K562 (cell line): ENCODE results near the gene OPA3. TPM values are rescaled to one million over a fixed set of nuclear protein-coding genes. Genes with fewer than 3 reads are reported as not detected.

ENCODE experiments used
- ATAC-seq: fragments of 200-7000 bp; cut with Tn5 transposase; 3 replicates; pipeline ENCODE4 v1.9.1; 2020; ENCODE audit warnings: moderate library complexity
- BruUV-seq: library from RNA; stranded (reverse); fragments of 400-500 nt; replicated peaks from 2 replicates; lab custom pipeline; 2021; lab: Mats Ljungman, UMichigan
- CTCF ChIA-PET: fragments of 300-600 bp; formaldehyde crosslinking; extraction: SDS; loops from one replicate; lab custom pipeline; 2021; ENCODE audit warnings: low intra/inter-chr PET ratio; lab: Yijun Ruan, JAX
- POLR2A ChIA-PET: fragments of 300-600, 350-650 bp; sonication (Branson Sonifier 250); formaldehyde crosslinking; extraction: SDS; loops from one replicate; lab custom pipeline; 2021; ENCODE audit warnings: antibody characterized with exemption, inconsistent platforms; lab: Yijun Ruan, JAX
- DNase-seq, 4 experiments: peaks; one replicate each; pipeline versions ENCODE4 v3.0.0 to v3.0.0-alpha.2; 2011 to 2018; ENCODE audit warnings: low spot score in 3 of 4, mixed read lengths in 3 of 4; ENCODE audit errors: extremely low read depth in 1 of 4
- FAIRE-seq: peaks from 2 replicates; lab custom pipeline; 2011; peaks lifted over from hg19 to GRCh38; lab: Jason Lieb, UNC
- H2AFZ ChIP-seq: 2 replicates; pipeline ENCODE4 v1.6.0; 2011; ENCODE audit warnings: low read depth, low read length, control low read depth, inconsistent platforms
- H3K27ac ChIP-seq: fragments of 200-600 bp; 3 replicates; pipeline ENCODE4 v1.8.0; 2011; ENCODE audit warnings: low read depth, mild to moderate bottlenecking, control low read depth, inconsistent platforms, low read length, moderate library complexity, mixed read lengths; ENCODE audit errors: extremely low read depth
- H3K27me3 ChIP-seq, 2 experiments: fragments of 300-600 bp in 1 of 2; 2 replicates in 1 of 2; 3 replicates in 1 of 2; pipeline versions ENCODE4 v1.6.0 to v1.8.0; 2011; ENCODE audit warnings: inconsistent platforms in 2 of 2, low read length in 2 of 2, mild to moderate bottlenecking in 1 of 2, mixed read lengths in 1 of 2, moderate library complexity in 1 of 2; ENCODE audit not compliant: control insufficient read depth in 2 of 2, insufficient read depth in 2 of 2
- H3K36me3 ChIP-seq: fragments of 300-600 bp; 3 replicates; pipeline ENCODE4 v1.8.0; 2011; ENCODE audit warnings: mild to moderate bottlenecking, low read length, inconsistent platforms; ENCODE audit not compliant: control insufficient read depth, insufficient read depth
- H3K4me1 ChIP-seq, 2 experiments: fragments of 200-600 bp in 1 of 2; replicated peaks in 1 of 2; 2 replicates in 1 of 2; 3 replicates in 1 of 2; pipeline versions ENCODE4 v1.5.1 to v1.8.0; 2011; ENCODE audit warnings: inconsistent platforms in 2 of 2, low read length in 2 of 2, mild to moderate bottlenecking in 1 of 2, mixed read lengths in 1 of 2, moderate library complexity in 1 of 2; ENCODE audit not compliant: control insufficient read depth in 2 of 2, insufficient read depth in 2 of 2
- H3K4me2 ChIP-seq: 2 replicates; pipeline ENCODE4 v1.6.1; 2011; ENCODE audit warnings: low read length, control low read depth, inconsistent platforms, mixed read lengths; ENCODE audit not compliant: insufficient read depth
- H3K4me3 ChIP-seq: fragments of 200-600 bp; sonication (generic), shearing (Covaris generic); 2 replicates; pipeline ENCODE4 v1.5.1; 2016; ENCODE audit warnings: control low read depth, inconsistent platforms
- H3K79me2 ChIP-seq: fragments of 200-600 bp; 3 replicates; pipeline ENCODE4 v1.8.0; 2011; ENCODE audit warnings: low read length, inconsistent platforms; ENCODE audit not compliant: control insufficient read depth, insufficient read depth
- H3K9ac ChIP-seq, 2 experiments: 2 replicates each; pipeline versions ENCODE4 v1.6.0 to v1.6.1; 2011; ENCODE audit warnings: low read depth in 2 of 2, low read length in 2 of 2, control low read depth in 1 of 2, inconsistent platforms in 1 of 2, mild to moderate bottlenecking in 1 of 2, mixed read lengths in 1 of 2; ENCODE audit not compliant: insufficient read depth in 1 of 2
- H3K9me1 ChIP-seq: one replicate; pipeline ENCODE4 v1.6.0; 2011; ENCODE audit warnings: inconsistent platforms, mild to moderate bottlenecking, low read length, moderate library complexity; ENCODE audit not compliant: control insufficient read depth, insufficient read depth
- H3K9me3 ChIP-seq: replicated peaks from 2 replicates; pipeline ENCODE4 v1.5.1; 2011; ENCODE audit warnings: low read depth, low read length, inconsistent platforms; ENCODE audit not compliant: control insufficient read depth, insufficient read depth
- H4K20me1 ChIP-seq: replicated peaks from 2 replicates; pipeline ENCODE4 v1.6.1; 2011; ENCODE audit warnings: low read length, inconsistent platforms, mixed read lengths; ENCODE audit not compliant: control insufficient read depth, insufficient read depth
- EWSR1 ChIP-seq: fragments of 450-650 bp; IDR thresholded peaks from 2 replicates; pipeline ENCODE4 v1.6.1; 2018; ENCODE audit warnings: borderline replicate concordance, mild to moderate bottlenecking, low read depth, moderate library complexity; ENCODE audit not compliant: partially characterized antibody
- FOXA1 ChIP-seq: fragments of 450-650 bp; IDR thresholded peaks from 2 replicates; pipeline ENCODE4 v1.6.1; 2016; ENCODE audit warnings: mild to moderate bottlenecking, borderline replicate concordance
- HDGF ChIP-seq: fragments of 450-650 bp; IDR thresholded peaks from 2 replicates; pipeline ENCODE4 v1.6.1; 2016
- MAFF ChIP-seq: IDR thresholded peaks from 2 replicates; pipeline ENCODE4 v1.6.1; 2012; ENCODE audit warnings: low read length, improper control_type of control experiment
- NFIC ChIP-seq: fragments of 450-650 bp; IDR thresholded peaks from 2 replicates; pipeline ENCODE4 v1.6.1; 2017; ENCODE audit warnings: mild to moderate bottlenecking, inconsistent platforms
- NR3C1 ChIP-seq: sonication (generic); formaldehyde crosslinking; IDR thresholded peaks from 2 replicates; pipeline ENCODE4 v1.8.1; 2022; ENCODE audit warnings: missing genetic modification reagents
- PTBP1 ChIP-seq: fragments of 200-400 bp; formaldehyde crosslinking; IDR thresholded peaks from 2 replicates; pipeline ENCODE4 v1.6.1; 2017; ENCODE audit warnings: low read depth, low read length
- SUPT5H ChIP-seq: fragments of 450-650 bp; IDR thresholded peaks from 2 replicates; pipeline ENCODE4 v1.6.1; 2016
- U2AF1 ChIP-seq: fragments of 200-400 bp; formaldehyde crosslinking; optimal IDR thresholded peaks from 2 replicates; pipeline ENCODE3; 2017; ENCODE audit warnings: mild to moderate bottlenecking, low read depth, low read length, moderate library complexity
- ZKSCAN3 ChIP-seq: fragments of 250-450 bp; sonication (Bioruptor Pico); IDR thresholded peaks from 2 replicates; pipeline ENCODE4 v1.4.0; 2020
- ZNF140 ChIP-seq: fragments of 250-450 bp; sonication (Bioruptor Pico); IDR thresholded peaks from 2 replicates; pipeline ENCODE4 v1.8.0; 2021; ENCODE audit warnings: moderate library complexity, mild to moderate bottlenecking, inconsistent platforms
- ZNF253 ChIP-seq: fragments of 250-450 bp; sonication (Bioruptor Pico); conservative IDR thresholded peaks from 2 replicates; pipeline ENCODE4 v1.6.1; 2021; ENCODE audit warnings: mild to moderate bottlenecking
- WGBS: fragments of 100-300 bp; shearing (Covaris generic); methylation state at CpG from one replicate; pipeline ENCODE4 v1.1.6; 2016; ENCODE audit warnings: low coverage, mixed read lengths; ENCODE audit not compliant: insufficient coverage; ENCODE audit errors: missing lambda C conversion rate; 5-methylcytosine and 5-hydroxymethylcytosine counted together
- in situ Hi-C: fragments of 300-500 bp; cut with MboI; formaldehyde crosslinking; loops from 4 replicates; pipeline ENCODE4 v1.15.0; 2018; ENCODE audit warnings: inconsistent platforms, mixed read lengths
- intact Hi-C: fragments of 100-400 bp; cut with micrococcal nuclease; formaldehyde crosslinking; loops from 2 replicates; pipeline ENCODE4 v1.14.2; 2022
- polyA plus RNA-seq, 8 experiments: library from polyadenylated mRNA; depleted of rRNA in 4 of 8; stranded (reverse) in 5 of 8; unstranded in 3 of 8; fragments of >200 nt; fragmentation: Nextera tagmentation in 2 of 8; fragmentation: Illumina TruSeq in 1 of 8; extraction: Ambion mirVana in 2 of 8; extraction: Trizol in 1 of 8; gene quantifications; 2 replicates each; pipeline versions ENCODE4 v1.2.1 to v1.2.3, GENCODE V29; 2011 to 2014; ENCODE audit warnings: inconsistent platforms in 1 of 8, missing spikeins in 1 of 8
- total RNA-seq, 7 experiments: library from RNA; depleted of rRNA in 6 of 7; stranded (reverse); fragments of >200 nt in 6 of 7; fragmentation: Illumina TruSeq in 2 of 7; extraction: Trizol in 2 of 7; gene quantifications; 2 replicates each; pipeline versions ENCODE4 v1.2.1 to v1.2.3, GENCODE V29; 2011 to 2021; ENCODE audit warnings: low replicate concordance in 1 of 7
- TF ChIP-seq, protein P1 (sequence below): sonication (generic); formaldehyde crosslinking; IDR thresholded peaks from 2 replicates; pipeline ENCODE4 v1.8.0; 2022; ENCODE audit warnings: missing genetic modification reagents, mild to moderate bottlenecking, borderline replicate concordance
- TF ChIP-seq, protein P2 (sequence below): fragments of 450-650 bp; IDR thresholded peaks from 2 replicates; pipeline ENCODE4 v1.6.1; 2016; ENCODE audit warnings: antibody characterized with exemption

OPA3 gene
- total and polyA plus RNA-seq, 9 of the 15 experiments (the other 6 are each of a cell fraction or from before 2014, with no cell fraction given): 1.4 to 18.8 (median 9.0) TPM

DNA sequence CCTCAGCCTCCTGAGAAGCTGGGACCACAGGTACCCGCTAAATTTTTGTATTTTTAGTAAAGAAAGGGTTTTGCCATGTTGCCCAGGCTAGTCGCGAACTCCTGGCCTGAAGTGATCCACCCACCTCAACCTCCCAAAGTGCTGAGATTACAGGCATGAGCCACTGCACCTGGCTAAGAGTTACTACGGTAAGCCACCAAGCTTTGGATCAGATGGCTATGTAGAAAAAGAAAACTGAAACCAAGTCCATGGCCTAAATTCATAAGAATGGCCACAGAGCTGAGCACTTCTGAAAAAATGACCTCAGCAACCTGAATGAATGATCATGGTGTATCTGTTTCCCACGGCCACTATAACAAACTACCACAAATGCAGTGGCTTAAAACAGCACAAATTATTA, 9.4 kb downstream of the OPA3 start:
- no peaks in the 10 kb centered on the region for H3K27me3 ChIP-seq
- H2AFZ ChIP-seq: no peak overlapping the region
- peaks cover 48% of the 10 kb centered on the region for H3K79me2 ChIP-seq
- H3K9me3 ChIP-seq: no peaks in the 10 kb centered on the region
- CTCF ChIA-PET: no interaction called here
- H4K20me1 ChIP-seq: no peaks in the 10 kb centered on the region; the same call in 1 of the 2 replicates
- BruUV-seq: no TSS peak
- POLR2A ChIA-PET: interaction anchor here (0.6 to 1.0 kb wide), 2 partner anchors 9 to 49 kb away, joined by 3 read pairs; no protein-coding TSS in a partner anchor
- peak overlapping the region in 1 of 2 experiments; percentile 29; a peak in 1 of 4 replicates for H3K9ac ChIP-seq
- peaks cover 16 to 18% of the 10 kb centered on the region in 2 experiments; a peak in 4 of 5 replicates for H3K4me1 ChIP-seq
- ATAC-seq (no peak), FAIRE-seq (no peak), DNase-seq (no peak)
- no peak overlapping the region for H3K4me2 ChIP-seq
- 84% methylated on average over 5 of the region's 5 CpGs for WGBS
- H3K36me3 ChIP-seq: peaks cover 13% of the 10 kb centered on the region; the same call in 2 of the 3 replicates
- in situ Hi-C loops: no loop called here
- intact Hi-C loops: no loop called here
- H3K4me3 ChIP-seq: no peak overlapping the region
- H3K9me1 ChIP-seq: no peaks in the 10 kb centered on the region
- no peak overlapping the region for H3K27ac ChIP-seq
- TF ChIP-seq FOXA1 (no peak), ZKSCAN3 (no peak), ZNF253 (no peak), SUPT5H (no peak), NR3C1 (CRISPR knock-in tag) (no peak), MAFF (no peak), PTBP1 (no peak), EWSR1 (no peak), NFIC (no peak), U2AF1 (no peak), ZNF140 (CRISPR knock-in tag) (no peak), HDGF (no peak)
- TF ChIP-seq, protein P1, sequence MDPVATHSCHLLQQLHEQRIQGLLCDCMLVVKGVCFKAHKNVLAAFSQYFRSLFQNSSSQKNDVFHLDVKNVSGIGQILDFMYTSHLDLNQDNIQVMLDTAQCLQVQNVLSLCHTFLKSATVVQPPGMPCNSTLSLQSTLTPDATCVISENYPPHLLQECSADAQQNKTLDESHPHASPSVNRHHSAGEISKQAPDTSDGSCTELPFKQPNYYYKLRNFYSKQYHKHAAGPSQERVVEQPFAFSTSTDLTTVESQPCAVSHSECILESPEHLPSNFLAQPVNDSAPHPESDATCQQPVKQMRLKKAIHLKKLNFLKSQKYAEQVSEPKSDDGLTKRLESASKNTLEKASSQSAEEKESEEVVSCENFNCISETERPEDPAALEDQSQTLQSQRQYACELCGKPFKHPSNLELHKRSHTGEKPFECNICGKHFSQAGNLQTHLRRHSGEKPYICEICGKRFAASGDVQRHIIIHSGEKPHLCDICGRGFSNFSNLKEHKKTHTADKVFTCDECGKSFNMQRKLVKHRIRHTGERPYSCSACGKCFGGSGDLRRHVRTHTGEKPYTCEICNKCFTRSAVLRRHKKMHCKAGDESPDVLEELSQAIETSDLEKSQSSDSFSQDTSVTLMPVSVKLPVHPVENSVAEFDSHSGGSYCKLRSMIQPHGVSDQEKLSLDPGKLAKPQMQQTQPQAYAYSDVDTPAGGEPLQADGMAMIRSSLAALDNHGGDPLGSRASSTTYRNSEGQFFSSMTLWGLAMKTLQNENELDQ (CRISPR knock-in tag): no peak
- TF ChIP-seq, protein P2, sequence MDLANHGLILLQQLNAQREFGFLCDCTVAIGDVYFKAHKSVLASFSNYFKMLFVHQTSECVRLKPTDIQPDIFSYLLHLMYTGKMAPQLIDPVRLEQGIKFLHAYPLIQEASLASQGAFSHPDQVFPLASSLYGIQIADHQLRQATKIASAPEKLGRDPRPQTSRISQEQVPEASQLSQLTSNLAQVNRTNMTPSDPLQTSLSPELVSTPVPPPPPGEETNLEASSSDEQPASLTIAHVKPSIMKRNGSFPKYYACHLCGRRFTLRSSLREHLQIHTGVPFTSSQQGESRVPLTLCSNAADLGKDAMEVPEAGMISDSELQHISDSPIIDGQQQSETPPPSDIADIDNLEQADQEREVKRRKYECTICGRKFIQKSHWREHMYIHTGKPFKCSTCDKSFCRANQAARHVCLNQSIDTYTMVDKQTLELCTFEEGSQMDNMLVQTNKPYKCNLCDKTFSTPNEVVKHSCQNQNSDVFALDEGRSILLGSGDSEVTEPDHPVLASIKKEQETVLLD: no peak
